Brain microvascular endothelial cell (primary cell): ENCODE data around the gene POLG.

Experiments used
- DNase-seq: peaks from one replicate; pipeline ENCODE4 v3.0.0-alpha.2; 2020
- H3K27ac ChIP-seq: fragments of 250-450 bp; sonication (Bioruptor Pico); 2 replicates; pipeline ENCODE4 v1.5.1; 2020; ENCODE audit warnings: mild to moderate bottlenecking, moderate library complexity
- H3K27me3 ChIP-seq: fragments of 250-450 bp; sonication (Bioruptor Pico); replicated peaks from 2 replicates; pipeline ENCODE4 v1.5.1; 2020; ENCODE audit warnings: mild to moderate bottlenecking
- H3K36me3 ChIP-seq: fragments of 250-450 bp; sonication (Bioruptor Pico); replicated peaks from 2 replicates; pipeline ENCODE4 v1.5.1; 2020; ENCODE audit warnings: mild to moderate bottlenecking
- H3K4me3 ChIP-seq: 2 replicates; pipeline ENCODE4 v1.5.1; 2011; ENCODE audit warnings: low read depth, mild to moderate bottlenecking, control low read depth, low read length, moderate library complexity
- CTCF ChIP-seq: IDR thresholded peaks from 2 replicates; pipeline ENCODE4 v1.5.1; 2011; ENCODE audit warnings: low read depth, mild to moderate bottlenecking, moderate library complexity, low read length, control low read depth, inconsistent platforms; ENCODE audit errors: missing control alignments
- in situ Hi-C: cut with HindIII; loops from 2 replicates; pipeline ENCODE4 v1.10.0; 2017; ENCODE audit warnings: low sequenced_read_pairs, low pct_ligation_motif_present

Gene POLG

GRCh38 chr15:89320200-89320599, 14.4 kb downstream of the POLG start:
- DNase-seq, result no peak
- Histone ChIP-seq H3K27ac (no peak overlapping the region), H3K27me3 (no peaks in the 10 kb centered on the region), H3K36me3 (peaks cover 94% of the 10 kb centered on the region), H3K4me3 (no peak overlapping the region)
- in situ Hi-C loops, result no loop called here
- TF ChIP-seq CTCF, result no peak

- DNase-seq, result no peak
- in situ Hi-C loops, result no loop called here
- no peak overlapping the region for H3K4me3 ChIP-seq
- peaks cover 96% of the 10 kb centered on the region for H3K36me3 ChIP-seq
- H3K27me3 ChIP-seq, result no peaks in the 10 kb centered on the region
- no peak for TF ChIP-seq CTCF
- no peak overlapping the region for H3K27ac ChIP-seq
Measured at GRCh38 chr15:89319678-89320077, 14.9 kb downstream of the POLG start.

GRCh38 chr15:89317186-89317720, 17.4 kb downstream of the POLG start:
- Histone ChIP-seq H3K36me3 (peaks cover 74% of the 10 kb centered on the region), H3K27me3 (no peaks in the 10 kb centered on the region), H3K4me3 (no peak overlapping the region), H3K27ac (no peak overlapping the region)
- no peak for DNase-seq
- in situ Hi-C loops, result no loop called here
- no peak for TF ChIP-seq CTCF

GRCh38 chr15:89316504-89316903, 18.1 kb downstream of the POLG start:
- no peak overlapping the region for H3K27ac ChIP-seq
- no peak for TF ChIP-seq CTCF
- in situ Hi-C loops, result no loop called here
- peaks cover 68% of the 10 kb centered on the region for H3K36me3 ChIP-seq
- H3K4me3 ChIP-seq, result no peak overlapping the region
- no peak for DNase-seq
- H3K27me3 ChIP-seq, result no peaks in the 10 kb centered on the region

GRCh38 chr15:89315375-89315929, 19.2 kb downstream of the POLG start:
- TF ChIP-seq CTCF, result no peak
- Histone ChIP-seq H3K36me3 (peaks cover 58% of the 10 kb centered on the region), H3K4me3 (no peak overlapping the region), H3K27me3 (no peaks in the 10 kb centered on the region), H3K27ac (no peak overlapping the region)
- no peak for DNase-seq
- in situ Hi-C loops, result no loop called here

GRCh38 chr15:89309993-89310392, 24.6 kb downstream of the POLG start:
- no peak for DNase-seq
- TF ChIP-seq CTCF, result no peak
- Histone ChIP-seq H3K36me3 (peaks cover 5% of the 10 kb centered on the region), H3K27ac (no peak overlapping the region), H3K4me3 (no peak overlapping the region), H3K27me3 (no peaks in the 10 kb centered on the region)
- in situ Hi-C loops, result no loop called here
